ENCODE data around the gene PLOD2. TPM values are rescaled to one million over a fixed set of nuclear protein-coding genes. Genes with fewer than 3 reads are reported as not detected.

Gene PLOD2
- total RNA-seq, 1 donor from 2014 or later, result 29.2 TPM

DNA sequence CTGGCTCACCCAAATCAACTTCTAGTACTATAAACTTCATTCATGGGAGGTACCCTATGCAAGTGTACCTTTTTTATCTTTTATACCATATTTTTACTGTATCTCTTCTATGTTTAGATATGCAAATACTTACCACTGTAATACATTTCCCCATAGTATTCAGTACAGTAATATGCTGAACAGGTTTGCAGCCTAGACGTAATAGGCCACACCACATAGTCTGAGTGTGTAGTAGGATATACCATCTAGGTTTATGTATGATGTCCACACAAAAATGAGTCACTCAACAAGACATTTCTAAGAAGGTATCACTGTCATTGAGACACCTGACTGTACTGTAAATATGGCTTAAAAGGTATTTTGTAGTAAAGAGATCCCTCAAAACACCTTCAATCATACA, 124.7 kb downstream of the PLOD2 start:
- Mint-ChIP-seq H3K4me1 (no peaks in the 10 kb centered on the region), H3K36me3 (no peaks in the 10 kb centered on the region), H3K27me3 (ENCODE audit: insufficient read depth, low read depth) (no peaks in the 10 kb centered on the region), H3K27ac (no peak overlapping the region), H3K4me3 (no peak overlapping the region), H3K9me3 (no peaks in the 10 kb centered on the region)
- TF ChIP-seq EZH2phosphoT487 (IDR thresholded peaks at IDR 0.05) (no peak), EZH2 (IDR thresholded peaks at IDR 0.05) (no peak)
- TF ChIP-seq, protein P1, sequence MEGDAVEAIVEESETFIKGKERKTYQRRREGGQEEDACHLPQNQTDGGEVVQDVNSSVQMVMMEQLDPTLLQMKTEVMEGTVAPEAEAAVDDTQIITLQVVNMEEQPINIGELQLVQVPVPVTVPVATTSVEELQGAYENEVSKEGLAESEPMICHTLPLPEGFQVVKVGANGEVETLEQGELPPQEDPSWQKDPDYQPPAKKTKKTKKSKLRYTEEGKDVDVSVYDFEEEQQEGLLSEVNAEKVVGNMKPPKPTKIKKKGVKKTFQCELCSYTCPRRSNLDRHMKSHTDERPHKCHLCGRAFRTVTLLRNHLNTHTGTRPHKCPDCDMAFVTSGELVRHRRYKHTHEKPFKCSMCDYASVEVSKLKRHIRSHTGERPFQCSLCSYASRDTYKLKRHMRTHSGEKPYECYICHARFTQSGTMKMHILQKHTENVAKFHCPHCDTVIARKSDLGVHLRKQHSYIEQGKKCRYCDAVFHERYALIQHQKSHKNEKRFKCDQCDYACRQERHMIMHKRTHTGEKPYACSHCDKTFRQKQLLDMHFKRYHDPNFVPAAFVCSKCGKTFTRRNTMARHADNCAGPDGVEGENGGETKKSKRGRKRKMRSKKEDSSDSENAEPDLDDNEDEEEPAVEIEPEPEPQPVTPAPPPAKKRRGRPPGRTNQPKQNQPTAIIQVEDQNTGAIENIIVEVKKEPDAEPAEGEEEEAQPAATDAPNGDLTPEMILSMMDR (IDR thresholded peaks at IDR 0.05), result no peak
- H3K9me3 ChIP-seq (ENCODE audit: low read depth), result no peaks in the 10 kb centered on the region
- H3K4me1 ChIP-seq, result no peaks in the 10 kb centered on the region
- H3K27me3 ChIP-seq, result no peaks in the 10 kb centered on the region
- H3K4me2 ChIP-seq, result no peak overlapping the region
- no peak overlapping the region for H2AFZ ChIP-seq (replicated peaks)
- H3K4me3 ChIP-seq, result no peak overlapping the region
- no peaks in the 10 kb centered on the region for H3K36me3 ChIP-seq
- DNase-seq (ENCODE audit: low spot score), result no peak
- no peak overlapping the region for H3K27ac ChIP-seq
- no peaks in the 10 kb centered on the region for H3K79me2 ChIP-seq (ENCODE audit: low read depth)
- no peaks in the 10 kb centered on the region for H4K20me1 ChIP-seq (ENCODE audit: low read depth)
- no peaks in the 10 kb centered on the region for H3F3A ChIP-seq (ENCODE audit: low read depth)
- no peak overlapping the region for H3K9ac ChIP-seq

DNA sequence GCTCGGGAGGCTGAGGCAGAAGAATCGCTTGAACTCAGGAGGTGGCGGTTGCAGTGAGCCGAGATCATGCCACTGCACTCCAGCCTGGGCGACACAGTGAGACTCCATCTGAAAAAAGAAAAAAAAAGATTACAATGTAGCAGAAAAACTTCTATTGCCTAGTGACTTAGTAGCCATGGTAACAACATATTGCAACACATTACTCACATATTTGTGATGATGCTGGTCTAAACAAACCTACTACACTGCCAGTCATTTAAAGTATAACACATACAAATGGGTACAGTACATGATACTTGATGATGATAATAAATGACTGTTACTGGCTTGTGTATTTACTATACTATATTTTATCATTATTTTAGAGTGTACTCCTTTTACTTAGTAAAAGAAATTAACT, 125.6 kb downstream of the PLOD2 start:
- Histone ChIP-seq H3K36me3 (no peaks in the 10 kb centered on the region), H3K4me1 (no peaks in the 10 kb centered on the region), H3K4me3 (no peak overlapping the region), H3K79me2 (ENCODE audit: low read depth) (no peaks in the 10 kb centered on the region), H3K27ac (no peak overlapping the region), H3F3A (ENCODE audit: low read depth) (no peaks in the 10 kb centered on the region), H3K9me3 (ENCODE audit: low read depth) (no peaks in the 10 kb centered on the region), H3K9ac (no peak overlapping the region), H3K27me3 (no peaks in the 10 kb centered on the region), H3K4me2 (no peak overlapping the region), H2AFZ (replicated peaks) (no peak overlapping the region), H4K20me1 (ENCODE audit: low read depth) (no peaks in the 10 kb centered on the region)
- Mint-ChIP-seq H3K4me3 (no peak overlapping the region), H3K27ac (no peak overlapping the region), H3K4me1 (no peaks in the 10 kb centered on the region), H3K36me3 (no peaks in the 10 kb centered on the region), H3K9me3 (peaks cover 4% of the 10 kb centered on the region), H3K27me3 (ENCODE audit: insufficient read depth, low read depth) (no peaks in the 10 kb centered on the region)
- TF ChIP-seq, protein P1 (IDR thresholded peaks at IDR 0.05), result no peak
- no peak for TF ChIP-seq EZH2phosphoT487 (IDR thresholded peaks at IDR 0.05)
- no peak for TF ChIP-seq EZH2 (IDR thresholded peaks at IDR 0.05)
- DNase-seq (ENCODE audit: low spot score), result no peak

DNA sequence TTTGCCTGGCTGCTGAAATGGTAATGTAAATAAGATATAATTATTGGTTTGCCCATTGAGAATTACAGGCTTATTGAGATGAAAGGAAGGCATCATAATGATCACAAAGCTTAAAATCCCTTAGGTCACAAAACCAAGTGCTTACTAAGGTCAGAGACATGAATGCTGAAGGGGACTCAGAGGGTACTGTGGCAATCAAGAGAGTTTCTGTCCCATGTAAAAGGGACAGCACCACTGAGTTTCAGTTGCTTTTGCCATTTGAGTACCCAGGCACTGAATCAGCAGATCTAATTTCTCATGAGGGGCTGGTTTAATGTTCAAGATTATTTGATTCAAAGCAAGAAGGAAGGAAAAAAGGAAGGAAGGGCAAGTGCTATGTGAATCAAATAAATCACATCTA, 127.0 kb downstream of the PLOD2 start:
- H3K27me3 Mint-ChIP-seq (ENCODE audit: insufficient read depth, low read depth), result no peaks in the 10 kb centered on the region
- Histone ChIP-seq H4K20me1 (ENCODE audit: low read depth) (no peaks in the 10 kb centered on the region), H3K4me3 (no peak overlapping the region), H3K27me3 (no peaks in the 10 kb centered on the region), H3K36me3 (no peaks in the 10 kb centered on the region), H3K27ac (no peak overlapping the region), H2AFZ (replicated peaks) (no peak overlapping the region), H3K4me2 (no peak overlapping the region), H3K9ac (no peak overlapping the region), H3K79me2 (ENCODE audit: low read depth) (no peaks in the 10 kb centered on the region), H3K9me3 (ENCODE audit: low read depth) (no peaks in the 10 kb centered on the region), H3F3A (ENCODE audit: low read depth) (no peaks in the 10 kb centered on the region), H3K4me1 (no peaks in the 10 kb centered on the region)
- H3K27ac Mint-ChIP-seq, result no peak overlapping the region
- no peak for TF ChIP-seq EZH2phosphoT487 (IDR thresholded peaks at IDR 0.05)
- TF ChIP-seq, protein P1 (IDR thresholded peaks at IDR 0.05), result no peak
- no peak for TF ChIP-seq EZH2 (IDR thresholded peaks at IDR 0.05)
- no peak for DNase-seq (ENCODE audit: low spot score)
- no peaks in the 10 kb centered on the region for H3K4me1 Mint-ChIP-seq
- H3K36me3 Mint-ChIP-seq, result no peaks in the 10 kb centered on the region
- H3K9me3 Mint-ChIP-seq, result peaks cover 8% of the 10 kb centered on the region
- H3K4me3 Mint-ChIP-seq, result no peak overlapping the region
